AG09309 (cell line): ENCODE results near the gene TRIM47.
A peak's percentile ranks its signal among the peaks of the same experiment; 100 is the strongest.

Experiments used
- DNase-seq: peaks from one replicate; pipeline ENCODE4 v3.0.0-alpha.2; 2010; ENCODE audit warnings: low read depth
- H3K4me3 ChIP-seq: 2 replicates; pipeline ENCODE4 v1.5.1; 2011; ENCODE audit warnings: mild to moderate bottlenecking, low read depth, low read length, moderate library complexity; ENCODE audit not compliant: control insufficient read depth
- TF ChIP-seq, protein P1 (sequence below): IDR thresholded peaks from 2 replicates; pipeline ENCODE4 v1.5.1; 2011; ENCODE audit warnings: mild to moderate bottlenecking, low read depth, low read length, inconsistent platforms; ENCODE audit not compliant: insufficient read depth, control insufficient read depth; ENCODE audit errors: missing control alignments

The TRIM47 gene, protein sequence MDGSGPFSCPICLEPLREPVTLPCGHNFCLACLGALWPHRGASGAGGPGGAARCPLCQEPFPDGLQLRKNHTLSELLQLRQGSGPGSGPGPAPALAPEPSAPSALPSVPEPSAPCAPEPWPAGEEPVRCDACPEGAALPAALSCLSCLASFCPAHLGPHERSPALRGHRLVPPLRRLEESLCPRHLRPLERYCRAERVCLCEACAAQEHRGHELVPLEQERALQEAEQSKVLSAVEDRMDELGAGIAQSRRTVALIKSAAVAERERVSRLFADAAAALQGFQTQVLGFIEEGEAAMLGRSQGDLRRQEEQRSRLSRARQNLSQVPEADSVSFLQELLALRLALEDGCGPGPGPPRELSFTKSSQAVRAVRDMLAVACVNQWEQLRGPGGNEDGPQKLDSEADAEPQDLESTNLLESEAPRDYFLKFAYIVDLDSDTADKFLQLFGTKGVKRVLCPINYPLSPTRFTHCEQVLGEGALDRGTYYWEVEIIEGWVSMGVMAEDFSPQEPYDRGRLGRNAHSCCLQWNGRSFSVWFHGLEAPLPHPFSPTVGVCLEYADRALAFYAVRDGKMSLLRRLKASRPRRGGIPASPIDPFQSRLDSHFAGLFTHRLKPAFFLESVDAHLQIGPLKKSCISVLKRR

DNA sequence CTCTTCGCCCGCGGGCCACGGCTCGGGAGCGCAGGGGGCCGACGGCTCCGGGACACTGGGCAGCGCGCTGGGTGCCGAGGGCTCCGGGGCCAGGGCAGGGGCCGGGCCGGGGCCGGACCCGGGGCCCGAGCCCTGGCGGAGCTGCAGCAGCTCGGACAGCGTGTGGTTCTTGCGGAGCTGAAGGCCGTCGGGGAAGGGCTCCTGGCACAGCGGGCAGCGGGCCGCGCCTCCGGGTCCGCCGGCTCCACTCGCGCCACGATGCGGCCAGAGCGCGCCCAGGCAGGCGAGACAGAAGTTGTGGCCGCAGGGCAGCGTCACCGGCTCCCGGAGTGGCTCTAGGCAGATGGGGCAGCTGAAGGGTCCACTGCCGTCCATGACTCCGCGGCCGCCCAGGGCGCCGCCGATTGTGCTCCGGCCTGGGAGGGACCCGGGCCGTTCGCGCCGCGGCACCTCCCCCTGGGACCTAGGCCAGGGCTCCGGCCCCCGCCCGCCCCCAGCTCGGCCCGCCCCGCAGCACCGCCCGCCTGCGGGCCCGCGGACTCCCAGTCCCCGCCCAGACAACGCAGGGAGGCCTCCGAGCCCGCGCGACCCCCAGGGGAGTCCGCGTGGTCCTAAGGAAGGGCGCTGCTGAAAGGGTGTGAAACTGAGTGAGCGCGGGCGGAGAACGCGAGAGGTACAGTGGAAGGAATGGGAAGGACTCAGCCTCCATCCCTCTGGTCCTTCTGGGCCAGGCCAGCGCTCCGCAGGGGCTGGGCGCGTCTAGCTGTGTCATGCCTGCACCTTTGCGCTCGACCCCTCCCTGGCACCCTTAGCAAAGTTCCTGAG, at the start of gene TRIM47:
TSS of gene TRIM47 (minus strand) at position 408 of the 825 bp plus-strand sequence. CDS start at position 375, 33 bp downstream.
- no peak for DNase-seq
- TF ChIP-seq, protein P1, sequence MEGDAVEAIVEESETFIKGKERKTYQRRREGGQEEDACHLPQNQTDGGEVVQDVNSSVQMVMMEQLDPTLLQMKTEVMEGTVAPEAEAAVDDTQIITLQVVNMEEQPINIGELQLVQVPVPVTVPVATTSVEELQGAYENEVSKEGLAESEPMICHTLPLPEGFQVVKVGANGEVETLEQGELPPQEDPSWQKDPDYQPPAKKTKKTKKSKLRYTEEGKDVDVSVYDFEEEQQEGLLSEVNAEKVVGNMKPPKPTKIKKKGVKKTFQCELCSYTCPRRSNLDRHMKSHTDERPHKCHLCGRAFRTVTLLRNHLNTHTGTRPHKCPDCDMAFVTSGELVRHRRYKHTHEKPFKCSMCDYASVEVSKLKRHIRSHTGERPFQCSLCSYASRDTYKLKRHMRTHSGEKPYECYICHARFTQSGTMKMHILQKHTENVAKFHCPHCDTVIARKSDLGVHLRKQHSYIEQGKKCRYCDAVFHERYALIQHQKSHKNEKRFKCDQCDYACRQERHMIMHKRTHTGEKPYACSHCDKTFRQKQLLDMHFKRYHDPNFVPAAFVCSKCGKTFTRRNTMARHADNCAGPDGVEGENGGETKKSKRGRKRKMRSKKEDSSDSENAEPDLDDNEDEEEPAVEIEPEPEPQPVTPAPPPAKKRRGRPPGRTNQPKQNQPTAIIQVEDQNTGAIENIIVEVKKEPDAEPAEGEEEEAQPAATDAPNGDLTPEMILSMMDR = peak; percentile 21
- peak within 1 kb of the TSS; percentile 52 for H3K4me3 ChIP-seq

DNA sequence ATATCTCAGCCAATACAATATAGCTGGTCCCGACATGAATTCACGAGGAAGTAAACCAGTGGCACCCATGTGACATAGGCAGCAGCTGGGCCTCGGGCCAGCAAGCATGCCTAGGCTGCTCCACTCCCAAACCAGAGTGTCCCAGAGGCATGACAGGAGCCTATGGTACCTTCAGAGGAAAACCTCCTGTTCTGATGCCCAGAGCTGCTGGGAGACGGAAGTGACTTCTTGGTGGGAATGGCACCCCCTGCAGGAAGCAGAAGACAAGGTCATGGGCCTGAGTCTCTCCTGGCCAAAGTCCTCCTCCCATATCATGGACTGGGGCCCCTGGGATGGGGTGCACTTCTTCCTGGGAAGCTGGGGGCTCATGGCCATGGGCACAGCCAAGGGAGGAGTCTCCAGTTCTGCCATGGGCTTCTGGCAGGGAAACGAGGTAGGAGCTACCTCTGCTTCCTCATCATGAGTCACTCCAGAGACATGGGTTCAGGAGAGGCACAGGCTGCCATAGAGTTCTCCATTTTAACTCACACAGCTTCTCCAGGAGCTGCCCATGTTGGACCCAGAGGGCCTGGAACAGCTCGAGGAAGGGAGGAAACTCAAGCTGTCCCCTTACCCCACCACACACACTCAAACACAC, 49.0 kb upstream of the TRIM47 start:
- H3K4me3 ChIP-seq = no peak overlapping the region
- no peak for DNase-seq
- TF ChIP-seq, protein P1 = peak; percentile 34

DNA sequence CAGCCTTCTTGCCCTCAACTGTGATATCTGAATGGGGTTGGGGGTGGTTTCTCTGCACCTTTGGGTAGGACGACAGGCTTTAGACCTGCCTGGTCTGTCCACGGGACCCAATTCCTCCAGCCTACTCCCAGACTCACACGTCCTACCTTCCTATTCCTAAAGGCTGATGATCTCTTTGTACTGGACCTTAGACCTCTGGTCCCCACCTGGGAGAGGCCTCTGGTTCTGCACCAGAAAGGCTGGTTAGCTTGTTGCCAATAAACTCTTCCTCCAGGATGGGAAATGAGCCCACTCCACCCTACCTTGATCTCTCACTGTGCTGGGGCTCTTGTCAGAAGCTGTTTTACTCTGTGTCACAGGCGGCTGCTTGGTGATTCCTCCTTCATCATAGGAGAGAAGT, 48.1 kb upstream of the TRIM47 start:
- TF ChIP-seq, protein P1 = no peak
- no peak for DNase-seq
- no peak overlapping the region for H3K4me3 ChIP-seq

DNA sequence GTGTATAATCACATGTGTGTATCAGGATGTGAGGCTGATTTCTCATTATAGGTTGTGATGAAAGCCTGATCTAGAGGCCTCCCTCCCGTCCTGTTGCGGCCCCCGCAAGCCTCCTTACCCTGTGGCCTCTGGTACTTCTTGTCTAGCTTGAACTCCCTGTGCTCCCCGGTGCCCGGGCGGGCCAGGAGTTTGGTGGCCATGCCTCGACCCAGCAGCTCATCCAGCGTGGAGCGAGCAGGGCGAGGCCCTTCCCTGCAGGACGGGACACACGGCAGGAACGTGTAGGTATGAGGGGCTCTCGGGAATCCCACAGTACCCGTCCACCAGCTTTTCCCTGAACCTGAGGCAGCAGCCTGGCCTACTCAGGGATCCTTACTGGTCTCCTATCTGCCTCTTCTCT, 47.5 kb upstream of the TRIM47 start:
- no peak overlapping the region for H3K4me3 ChIP-seq
- DNase-seq = no peak
- TF ChIP-seq, protein P1 = no peak

DNA sequence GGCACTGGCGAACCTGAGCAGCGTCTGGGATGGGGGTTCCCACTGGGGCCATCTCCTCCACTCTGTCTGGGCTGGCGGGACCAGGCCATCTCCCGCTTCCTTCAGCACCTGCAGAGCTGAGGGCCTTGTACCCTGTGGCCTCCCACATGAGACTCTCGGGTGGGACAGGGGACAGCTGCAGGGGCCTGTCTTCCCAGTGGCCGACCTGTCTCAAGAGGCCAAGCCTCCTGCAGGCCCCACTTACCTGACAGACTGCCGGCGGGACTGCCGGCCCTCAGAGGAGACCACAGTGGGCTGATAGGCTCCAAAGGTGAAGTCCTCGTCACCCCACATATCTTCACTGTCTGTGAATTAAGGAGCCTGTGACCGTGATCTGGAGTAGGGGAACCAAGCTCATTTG, 46.7 kb upstream of the TRIM47 start:
- no peak for DNase-seq
- no peak overlapping the region for H3K4me3 ChIP-seq
- TF ChIP-seq, protein P1 = no peak
